MM.1S (cell line): ENCODE data around the gene GPR108.

Experiments used
- EZH2 ChIP-seq: fragments of 300-600 bp; sonication (generic); optimal IDR thresholded peaks from 2 replicates; pipeline ENCODE3; 2017; ENCODE audit warnings: low read depth, mild to moderate bottlenecking, antibody characterized with exemption, low read length, mixed read lengths
- EZH2phosphoT487 ChIP-seq: fragments of 300-600 bp; sonication (generic); IDR thresholded peaks from 2 replicates; pipeline ENCODE4 v1.6.1; 2018; ENCODE audit warnings: antibody characterized with exemption, low read length
- TF ChIP-seq, protein P1 (sequence below): fragments of 300-600 bp; sonication (generic); IDR thresholded peaks from 2 replicates; pipeline ENCODE4 v1.5.1; 2016; ENCODE audit warnings: antibody characterized with exemption, low read length, mixed read lengths

DNA sequence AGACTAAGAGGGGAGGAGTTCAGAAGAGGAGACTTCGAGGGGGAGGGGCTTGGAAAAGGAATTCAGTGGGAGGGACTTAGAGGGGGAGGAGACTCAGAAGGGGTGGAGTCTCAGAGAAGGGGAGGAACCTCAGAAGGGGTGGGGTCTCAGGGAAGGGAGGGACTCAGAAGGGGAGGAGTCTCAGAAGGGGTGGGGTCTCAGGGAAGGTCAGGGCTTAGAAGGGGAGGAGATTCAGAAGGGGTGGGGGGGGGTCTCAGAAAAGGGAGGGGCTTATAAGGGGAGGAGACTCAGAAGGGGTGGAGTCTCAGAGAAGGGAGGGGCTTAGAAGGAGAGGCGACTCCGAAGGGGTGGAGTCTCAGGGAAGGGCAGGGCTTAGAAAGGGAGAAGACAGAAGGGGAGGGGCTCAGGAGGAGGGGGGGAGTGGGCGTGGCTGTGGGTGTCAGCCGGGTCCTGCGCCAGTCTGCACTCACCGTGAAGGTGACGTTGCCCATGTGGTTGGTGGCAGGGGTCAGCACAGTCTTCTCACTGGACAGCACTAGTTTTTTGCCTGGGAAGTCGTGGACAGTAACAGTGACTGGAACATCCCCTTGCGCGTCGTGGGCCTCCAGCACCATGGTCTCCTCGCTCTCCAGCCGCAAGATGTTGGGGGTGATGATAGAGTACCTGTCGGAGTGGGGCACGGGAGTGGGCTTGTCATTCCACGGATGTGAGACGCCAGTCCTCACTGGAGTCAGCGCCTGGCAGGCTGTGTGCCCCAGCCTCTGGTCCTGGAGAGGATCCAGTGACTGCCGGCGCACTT is 18.4 kb downstream of the GPR108 start:
- TF ChIP-seq, protein P1, sequence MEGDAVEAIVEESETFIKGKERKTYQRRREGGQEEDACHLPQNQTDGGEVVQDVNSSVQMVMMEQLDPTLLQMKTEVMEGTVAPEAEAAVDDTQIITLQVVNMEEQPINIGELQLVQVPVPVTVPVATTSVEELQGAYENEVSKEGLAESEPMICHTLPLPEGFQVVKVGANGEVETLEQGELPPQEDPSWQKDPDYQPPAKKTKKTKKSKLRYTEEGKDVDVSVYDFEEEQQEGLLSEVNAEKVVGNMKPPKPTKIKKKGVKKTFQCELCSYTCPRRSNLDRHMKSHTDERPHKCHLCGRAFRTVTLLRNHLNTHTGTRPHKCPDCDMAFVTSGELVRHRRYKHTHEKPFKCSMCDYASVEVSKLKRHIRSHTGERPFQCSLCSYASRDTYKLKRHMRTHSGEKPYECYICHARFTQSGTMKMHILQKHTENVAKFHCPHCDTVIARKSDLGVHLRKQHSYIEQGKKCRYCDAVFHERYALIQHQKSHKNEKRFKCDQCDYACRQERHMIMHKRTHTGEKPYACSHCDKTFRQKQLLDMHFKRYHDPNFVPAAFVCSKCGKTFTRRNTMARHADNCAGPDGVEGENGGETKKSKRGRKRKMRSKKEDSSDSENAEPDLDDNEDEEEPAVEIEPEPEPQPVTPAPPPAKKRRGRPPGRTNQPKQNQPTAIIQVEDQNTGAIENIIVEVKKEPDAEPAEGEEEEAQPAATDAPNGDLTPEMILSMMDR: no peak
- no peak for TF ChIP-seq EZH2
- no peak for TF ChIP-seq EZH2phosphoT487
